Hepatocyte (in vitro differentiated cells): Measurements from ENCODE around the gene SEPTIN11. TPM values are rescaled to one million over a fixed set of nuclear protein-coding genes. Genes with fewer than 3 reads are reported as not detected.

Experiments used
- DNase-seq: peaks from one replicate; pipeline ENCODE4 v3.0.0-alpha.2; 2016; ENCODE audit warnings: low spot score
- H2AFZ ChIP-seq: fragments of 200-600 bp; sonication (generic); 2 replicates; pipeline ENCODE4 v1.6.0; 2016; ENCODE audit warnings: antibody characterized with exemption, mild to moderate bottlenecking
- H3K27ac ChIP-seq: fragments of 200-600 bp; sonication (generic); 2 replicates; pipeline ENCODE4 v1.5.1; 2016; ENCODE audit warnings: mild to moderate bottlenecking
- H3K27me3 ChIP-seq: fragments of 200-600 bp; sonication (generic); 2 replicates; pipeline ENCODE4 v1.6.1; 2016
- H3K36me3 ChIP-seq: fragments of 200-600 bp; sonication (generic); replicated peaks from 2 replicates; pipeline ENCODE4 v1.5.1; 2016; ENCODE audit warnings: low read depth; ENCODE audit not compliant: insufficient read depth
- H3K4me1 ChIP-seq: fragments of 200-600 bp; sonication (generic); 2 replicates; pipeline ENCODE4 v1.5.1; 2016; ENCODE audit warnings: mild to moderate bottlenecking, moderate library complexity; ENCODE audit not compliant: insufficient read depth
- H3K4me2 ChIP-seq: fragments of 200-600 bp; sonication (generic); 2 replicates; pipeline ENCODE4 v1.6.0; 2016
- H3K4me3 ChIP-seq: fragments of 200-600 bp; sonication (generic); 2 replicates; pipeline ENCODE4 v1.5.1; 2016; ENCODE audit warnings: mild to moderate bottlenecking
- H3K79me2 ChIP-seq: fragments of 200-600 bp; sonication (generic); 2 replicates; pipeline ENCODE4 v1.6.0; 2017; ENCODE audit warnings: mild to moderate bottlenecking
- H3K9me2 ChIP-seq: fragments of 200-600 bp; sonication (generic); replicated peaks from 2 replicates; pipeline ENCODE4 v1.6.0; 2017; ENCODE audit warnings: mild to moderate bottlenecking; ENCODE audit not compliant: insufficient read depth
- H3K9me3 ChIP-seq: fragments of 200-600 bp; sonication (generic); 2 replicates; pipeline ENCODE4 v1.5.1; 2016; ENCODE audit warnings: low read depth, mild to moderate bottlenecking
- H4K20me1 ChIP-seq: fragments of 200-600 bp; sonication (generic); 2 replicates; pipeline ENCODE4 v1.6.0; 2016; ENCODE audit warnings: mild to moderate bottlenecking; ENCODE audit not compliant: insufficient read depth, poor library complexity, severe bottlenecking
- CTCF ChIP-seq: fragments of 200-600 bp; sonication (generic); IDR thresholded peaks from 2 replicates; pipeline ENCODE4 v1.5.1; 2016; ENCODE audit warnings: antibody characterized with exemption, mild to moderate bottlenecking; ENCODE audit not compliant: poor library complexity
- EZH2 ChIP-seq: fragments of 200-600 bp; sonication (generic); IDR thresholded peaks from 2 replicates; pipeline ENCODE4 v1.6.1; 2016; ENCODE audit warnings: antibody characterized with exemption, mild to moderate bottlenecking, borderline replicate concordance
- EZH2phosphoT487 ChIP-seq: fragments of 200-600 bp; sonication (generic); IDR thresholded peaks from one replicate; pipeline ENCODE4 v1.6.1; 2018; ENCODE audit warnings: antibody characterized with exemption, mild to moderate bottlenecking, low read depth, moderate library complexity; ENCODE audit not compliant: unreplicated experiment, severe bottlenecking
- WGBS: methylation state at CpG from one replicate; pipeline ENCODE4 v1.1.6; 2016; ENCODE audit warnings: low lambda C conversion rate; ENCODE audit errors: missing lambda C conversion rate; 5-methylcytosine and 5-hydroxymethylcytosine counted together
- polyA plus RNA-seq: library from polyadenylated mRNA; unstranded; fragments of >200 nt; fragmentation: Nextera tagmentation; extraction: Ambion mirVana; gene quantifications from 2 replicates; pipeline ENCODE4 v1.2.1, GENCODE V29; 2016
- total RNA-seq: library from RNA; depleted of rRNA; stranded (reverse); fragments of >200 nt; gene quantifications from 2 replicates; pipeline ENCODE4 v1.2.3, GENCODE V29; 2014

The SEPTIN11 gene
- total and polyA plus RNA-seq, 2 experiments from 2014 or later = 68.3 to 146 TPM

GRCh38 chr4:76964769-76965168, 15.2 kb downstream of the SEPTIN11 start:
- no peak for TF ChIP-seq CTCF
- no peak for TF ChIP-seq EZH2phosphoT487
- no peak for TF ChIP-seq EZH2
- no peaks in the 10 kb centered on the region for H3K9me2 ChIP-seq
- DNase-seq = no peak
- H3K9me3 ChIP-seq = no peaks in the 10 kb centered on the region
- H3K36me3 ChIP-seq = no peaks in the 10 kb centered on the region
- H3K79me2 ChIP-seq = peaks cover 94% of the 10 kb centered on the region
- H3K27me3 ChIP-seq = no peaks in the 10 kb centered on the region
- peaks cover 19% of the 10 kb centered on the region for H3K4me1 ChIP-seq
- H3K4me3 ChIP-seq = no peak overlapping the region
- no peak overlapping the region for H3K4me2 ChIP-seq
- H4K20me1 ChIP-seq = no peaks in the 10 kb centered on the region
- no peak overlapping the region for H2AFZ ChIP-seq
- H3K27ac ChIP-seq = no peak overlapping the region
- WGBS = 90% methylated on average over 1 of the region's 1 CpG

GRCh38 chr4:76965866-76966579, 16.5 kb downstream of the SEPTIN11 start:
- Histone ChIP-seq H2AFZ (no peak overlapping the region), H3K4me1 (peaks cover 10% of the 10 kb centered on the region), H3K27me3 (no peaks in the 10 kb centered on the region), H4K20me1 (no peaks in the 10 kb centered on the region), H3K4me2 (no peak overlapping the region), H3K27ac (no peak overlapping the region), H3K4me3 (no peak overlapping the region), H3K9me2 (no peaks in the 10 kb centered on the region), H3K79me2 (peaks cover 97% of the 10 kb centered on the region), H3K9me3 (no peaks in the 10 kb centered on the region), H3K36me3 (no peaks in the 10 kb centered on the region)
- no peak for TF ChIP-seq EZH2phosphoT487
- no peak for TF ChIP-seq CTCF
- TF ChIP-seq EZH2 = no peak
- 89% methylated on average over 2 of the region's 2 CpGs for WGBS
- no peak for DNase-seq

GRCh38 chr4:76968937-76969336, 19.4 kb downstream of the SEPTIN11 start:
- Histone ChIP-seq H3K9me2 (no peaks in the 10 kb centered on the region), H3K4me1 (no peaks in the 10 kb centered on the region), H2AFZ (no peak overlapping the region), H3K4me2 (no peak overlapping the region), H3K27me3 (no peaks in the 10 kb centered on the region), H3K27ac (no peak overlapping the region), H4K20me1 (no peaks in the 10 kb centered on the region), H3K36me3 (no peaks in the 10 kb centered on the region), H3K9me3 (no peaks in the 10 kb centered on the region), H3K4me3 (no peak overlapping the region), H3K79me2 (peaks cover 100% of the 10 kb centered on the region)
- TF ChIP-seq CTCF (no peak), EZH2phosphoT487 (no peak), EZH2 (no peak)
- WGBS = 98% methylated on average over 4 of the region's 4 CpGs
- no peak for DNase-seq

GRCh38 chr4:76969495-76969894, 19.9 kb downstream of the SEPTIN11 start:
- no peak overlapping the region for H3K4me2 ChIP-seq
- no peak overlapping the region for H2AFZ ChIP-seq
- H3K27ac ChIP-seq = no peak overlapping the region
- H3K36me3 ChIP-seq = no peaks in the 10 kb centered on the region
- H3K9me2 ChIP-seq = no peaks in the 10 kb centered on the region
- H4K20me1 ChIP-seq = no peaks in the 10 kb centered on the region
- no peaks in the 10 kb centered on the region for H3K9me3 ChIP-seq
- H3K27me3 ChIP-seq = no peaks in the 10 kb centered on the region
- peaks cover 100% of the 10 kb centered on the region for H3K79me2 ChIP-seq
- 59% methylated on average over 3 of the region's 3 CpGs for WGBS
- no peak overlapping the region for H3K4me3 ChIP-seq
- H3K4me1 ChIP-seq = no peaks in the 10 kb centered on the region
- DNase-seq = no peak
- TF ChIP-seq EZH2 (no peak), CTCF (no peak), EZH2phosphoT487 (no peak)
